ENCODE measurements around the gene RNF214. TPM values are rescaled to one million over a fixed set of nuclear protein-coding genes. Genes with fewer than 3 reads are reported as not detected.

The RNF214 gene
- total and polyA plus RNA-seq, 2 experiments from 2014 or later: 12.5 to 27.0 TPM

DNA sequence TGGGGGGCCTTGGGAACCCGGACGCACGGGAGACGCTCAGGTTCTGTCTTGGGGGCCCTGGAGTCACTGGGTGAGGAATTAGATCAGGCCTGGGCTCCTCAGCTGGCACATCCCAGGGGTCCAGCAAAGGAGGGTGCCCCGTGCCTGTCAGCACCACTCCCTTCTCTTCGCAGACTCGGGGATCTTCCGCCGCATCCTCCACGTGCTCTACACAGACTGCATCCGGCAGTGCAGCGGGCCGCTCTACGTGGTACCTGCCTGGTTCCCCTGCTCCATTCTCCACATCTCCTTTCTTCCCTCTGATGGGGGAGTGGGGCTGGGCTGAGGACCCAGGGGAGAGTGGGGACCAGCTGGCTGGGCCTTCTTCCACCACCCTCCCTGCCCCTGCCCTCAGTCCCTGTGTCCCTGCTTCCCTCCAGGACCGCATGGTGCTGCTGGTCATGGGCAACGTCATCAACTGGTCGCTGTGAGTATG lies 40.0 kb upstream of the RNF214 start:
- Histone ChIP-seq H3K27me3 (no peaks in the 10 kb centered on the region), H3K4me2 (no peak overlapping the region), H2AFZ (no peak overlapping the region), H3K36me3 (replicated peaks; ENCODE audit: insufficient read depth, low read depth) (no peaks in the 10 kb centered on the region), H3K27ac (no peak overlapping the region), H3K4me1 (ENCODE audit: insufficient read depth) (peaks cover 3% of the 10 kb centered on the region), H3K9me3 (ENCODE audit: low read depth) (no peaks in the 10 kb centered on the region), H3K9me2 (replicated peaks; ENCODE audit: insufficient read depth) (no peaks in the 10 kb centered on the region), H3K79me2 (no peaks in the 10 kb centered on the region), H3K4me3 (no peak overlapping the region), H4K20me1 (ENCODE audit: insufficient read depth, poor library complexity, severe bottlenecking) (no peaks in the 10 kb centered on the region)
- TF ChIP-seq, protein P1, sequence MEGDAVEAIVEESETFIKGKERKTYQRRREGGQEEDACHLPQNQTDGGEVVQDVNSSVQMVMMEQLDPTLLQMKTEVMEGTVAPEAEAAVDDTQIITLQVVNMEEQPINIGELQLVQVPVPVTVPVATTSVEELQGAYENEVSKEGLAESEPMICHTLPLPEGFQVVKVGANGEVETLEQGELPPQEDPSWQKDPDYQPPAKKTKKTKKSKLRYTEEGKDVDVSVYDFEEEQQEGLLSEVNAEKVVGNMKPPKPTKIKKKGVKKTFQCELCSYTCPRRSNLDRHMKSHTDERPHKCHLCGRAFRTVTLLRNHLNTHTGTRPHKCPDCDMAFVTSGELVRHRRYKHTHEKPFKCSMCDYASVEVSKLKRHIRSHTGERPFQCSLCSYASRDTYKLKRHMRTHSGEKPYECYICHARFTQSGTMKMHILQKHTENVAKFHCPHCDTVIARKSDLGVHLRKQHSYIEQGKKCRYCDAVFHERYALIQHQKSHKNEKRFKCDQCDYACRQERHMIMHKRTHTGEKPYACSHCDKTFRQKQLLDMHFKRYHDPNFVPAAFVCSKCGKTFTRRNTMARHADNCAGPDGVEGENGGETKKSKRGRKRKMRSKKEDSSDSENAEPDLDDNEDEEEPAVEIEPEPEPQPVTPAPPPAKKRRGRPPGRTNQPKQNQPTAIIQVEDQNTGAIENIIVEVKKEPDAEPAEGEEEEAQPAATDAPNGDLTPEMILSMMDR (IDR thresholded peaks at IDR 0.05; ENCODE audit: poor library complexity): no peak
- TF ChIP-seq EZH2 (IDR thresholded peaks at IDR 0.05; ENCODE audit: borderline replicate concordance) (no peak), EZH2phosphoT487 (IDR thresholded peaks at IDR 0.05; ENCODE audit: low read depth, severe bottlenecking, unreplicated experiment) (no peak)
- DNase-seq (ENCODE audit: low spot score): no peak
- WGBS (ENCODE audit: low lambda C conversion rate, missing lambda C conversion rate): 98% methylated on average over 16 of the region's 17 CpGs

DNA sequence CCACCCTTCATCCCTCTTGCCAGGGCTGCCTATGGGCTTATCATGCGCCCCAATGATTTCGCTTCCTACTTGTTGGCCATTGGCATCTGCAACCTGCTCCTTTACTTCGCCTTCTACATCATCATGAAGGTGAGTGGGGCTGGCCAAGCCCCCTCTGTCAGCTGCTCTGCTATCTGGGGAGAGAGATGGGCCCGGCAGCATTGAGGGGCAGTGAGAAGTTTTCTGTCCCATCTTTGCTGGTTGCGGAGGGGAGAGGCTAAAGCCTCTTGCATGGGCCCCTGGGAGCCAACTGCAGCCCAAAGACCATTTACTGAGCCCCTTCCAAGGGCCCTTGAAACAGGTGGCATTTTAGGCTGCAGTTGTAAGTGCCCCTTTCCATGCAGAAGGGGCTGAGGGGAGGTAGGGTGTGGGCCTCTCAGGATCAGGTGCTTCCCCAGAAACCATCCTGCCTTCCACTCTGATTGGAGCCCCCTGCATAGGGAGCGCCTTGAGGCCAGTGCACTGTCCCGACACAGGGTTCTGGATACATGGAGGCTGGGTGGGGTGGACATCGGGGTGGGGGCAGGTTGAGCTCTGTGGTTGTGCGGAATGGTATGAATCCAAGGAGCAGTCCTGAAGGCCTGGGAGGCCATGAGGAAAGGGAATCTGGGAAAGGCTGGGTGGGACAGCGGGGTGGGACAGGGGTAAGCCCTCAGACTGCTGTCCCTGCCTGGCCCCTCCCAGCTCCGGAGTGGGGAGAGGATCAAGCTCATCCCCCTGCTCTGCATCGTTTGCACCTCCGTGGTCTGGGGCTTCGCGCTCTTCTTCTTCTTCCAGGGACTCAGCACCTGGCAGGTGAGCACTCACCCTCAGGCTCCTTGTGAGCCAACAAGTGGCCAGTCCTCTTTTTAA lies 39.1 kb upstream of the RNF214 start:
- Histone ChIP-seq H3K27me3 (no peaks in the 10 kb centered on the region), H3K4me1 (ENCODE audit: insufficient read depth) (peaks cover 11% of the 10 kb centered on the region), H3K4me2 (no peak overlapping the region), H4K20me1 (ENCODE audit: insufficient read depth, poor library complexity, severe bottlenecking) (no peaks in the 10 kb centered on the region), H3K9me3 (ENCODE audit: low read depth) (no peaks in the 10 kb centered on the region), H3K36me3 (replicated peaks; ENCODE audit: insufficient read depth, low read depth) (no peaks in the 10 kb centered on the region), H3K27ac (no peak overlapping the region), H3K79me2 (no peaks in the 10 kb centered on the region), H3K4me3 (no peak overlapping the region), H2AFZ (no peak overlapping the region), H3K9me2 (replicated peaks; ENCODE audit: insufficient read depth) (no peaks in the 10 kb centered on the region)
- TF ChIP-seq EZH2phosphoT487 (IDR thresholded peaks at IDR 0.05; ENCODE audit: low read depth, severe bottlenecking, unreplicated experiment): no peak
- TF ChIP-seq EZH2 (IDR thresholded peaks at IDR 0.05; ENCODE audit: borderline replicate concordance): no peak
- TF ChIP-seq, protein P1 (IDR thresholded peaks at IDR 0.05; ENCODE audit: poor library complexity): no peak
- no peak for DNase-seq (ENCODE audit: low spot score)
- WGBS (ENCODE audit: low lambda C conversion rate, missing lambda C conversion rate): 96% methylated on average over 15 of the region's 15 CpGs

DNA sequence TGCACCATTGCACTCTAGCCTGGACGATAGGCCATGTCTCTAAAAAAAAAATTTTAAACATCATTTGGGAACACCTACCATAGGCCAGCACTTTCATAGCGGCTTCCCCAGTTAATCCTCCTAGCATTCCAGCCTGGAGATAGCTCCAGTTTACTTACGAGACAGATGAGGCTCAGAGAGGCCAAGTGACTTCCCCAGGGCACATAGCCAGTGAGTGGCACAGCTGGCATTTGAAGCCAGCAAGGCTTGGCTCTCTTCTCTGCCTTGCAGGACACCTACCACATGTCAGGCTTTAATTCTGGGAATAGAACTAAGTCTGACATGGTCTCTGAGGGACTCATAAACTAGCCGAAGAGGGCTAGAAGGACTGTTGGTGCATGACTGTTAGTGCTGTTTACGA lies 38.2 kb upstream of the RNF214 start:
- H3K4me2 ChIP-seq: no peak overlapping the region
- H3K9me3 ChIP-seq (ENCODE audit: low read depth): no peaks in the 10 kb centered on the region
- H3K4me3 ChIP-seq: no peak overlapping the region
- TF ChIP-seq EZH2phosphoT487 (IDR thresholded peaks at IDR 0.05; ENCODE audit: low read depth, severe bottlenecking, unreplicated experiment): no peak
- TF ChIP-seq, protein P1 (IDR thresholded peaks at IDR 0.05; ENCODE audit: poor library complexity): no peak
- TF ChIP-seq EZH2 (IDR thresholded peaks at IDR 0.05; ENCODE audit: borderline replicate concordance): no peak
- no peak overlapping the region for H3K27ac ChIP-seq
- WGBS (ENCODE audit: low lambda C conversion rate, missing lambda C conversion rate): 71% methylated on average over 5 of the region's 5 CpGs
- no peaks in the 10 kb centered on the region for H3K9me2 ChIP-seq (replicated peaks; ENCODE audit: insufficient read depth)
- no peaks in the 10 kb centered on the region for H3K36me3 ChIP-seq (replicated peaks; ENCODE audit: insufficient read depth, low read depth)
- no peaks in the 10 kb centered on the region for H3K79me2 ChIP-seq
- H2AFZ ChIP-seq: no peak overlapping the region
- no peak for DNase-seq (ENCODE audit: low spot score)
- peaks cover 18% of the 10 kb centered on the region for H3K4me1 ChIP-seq (ENCODE audit: insufficient read depth)
- H4K20me1 ChIP-seq (ENCODE audit: insufficient read depth, poor library complexity, severe bottlenecking): no peaks in the 10 kb centered on the region
- H3K27me3 ChIP-seq: no peaks in the 10 kb centered on the region

Measured in hepatocyte (in vitro differentiated cells).